Vagina (tissue), 2 donors: Measurements from ENCODE around the gene CINP.

Source experiments
- POLR2AphosphoS5 ChIP-seq, 2 donors: sonication (generic); formaldehyde crosslinking; IDR thresholded peaks; one replicate each; pipeline ENCODE4 v1.9.0; 2017; ENCODE audit warnings: antibody characterized with exemption in 2 of 2, mild to moderate bottlenecking in 2 of 2, low read depth in 1 of 2; ENCODE audit not compliant: insufficient read depth in 1 of 2
- TF ChIP-seq, protein P1 (sequence below), 3 experiments: fragments of 450-650 bp in 2 of 3; fragments of 200-600 bp in 1 of 3; sonication (generic) in 1 of 3; IDR thresholded peaks; one replicate each; pipeline ENCODE4 v1.5.1; 2017 to 2019; ENCODE audit warnings: antibody characterized with exemption in 3 of 3, mild to moderate bottlenecking in 2 of 3, moderate library complexity in 2 of 3

DNA sequence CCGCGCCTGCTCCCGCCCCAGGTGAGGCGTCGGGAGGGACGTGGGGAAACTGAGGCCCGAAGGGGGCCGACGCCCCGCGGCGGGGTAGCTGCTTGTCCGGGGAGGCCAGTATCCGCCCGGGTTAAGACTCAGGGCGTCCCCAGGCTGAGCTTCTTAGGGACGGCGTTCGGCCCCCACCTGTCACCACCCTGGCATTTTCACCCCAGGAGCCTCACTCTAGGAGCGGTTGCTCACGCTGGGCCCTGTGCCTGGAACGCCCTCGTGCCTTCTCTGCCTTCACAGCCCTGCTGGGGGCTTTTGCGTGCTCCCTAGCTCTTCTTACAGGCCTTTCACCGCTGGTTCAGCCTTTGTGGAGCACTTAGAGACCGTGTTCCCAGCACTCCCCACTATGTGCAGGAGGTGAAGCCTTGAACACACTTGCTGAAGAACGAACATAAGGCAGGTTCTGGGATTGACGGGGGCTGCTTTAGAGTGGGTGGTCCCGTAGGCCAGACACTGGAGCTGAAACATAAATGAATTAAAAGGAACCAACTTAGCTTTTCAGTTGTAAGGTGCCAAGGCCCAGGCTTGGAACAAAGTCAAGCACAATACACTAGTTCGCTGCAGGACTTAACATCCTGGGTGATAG is 42.5 kb downstream of the CINP start:
- TF ChIP-seq, protein P1, sequence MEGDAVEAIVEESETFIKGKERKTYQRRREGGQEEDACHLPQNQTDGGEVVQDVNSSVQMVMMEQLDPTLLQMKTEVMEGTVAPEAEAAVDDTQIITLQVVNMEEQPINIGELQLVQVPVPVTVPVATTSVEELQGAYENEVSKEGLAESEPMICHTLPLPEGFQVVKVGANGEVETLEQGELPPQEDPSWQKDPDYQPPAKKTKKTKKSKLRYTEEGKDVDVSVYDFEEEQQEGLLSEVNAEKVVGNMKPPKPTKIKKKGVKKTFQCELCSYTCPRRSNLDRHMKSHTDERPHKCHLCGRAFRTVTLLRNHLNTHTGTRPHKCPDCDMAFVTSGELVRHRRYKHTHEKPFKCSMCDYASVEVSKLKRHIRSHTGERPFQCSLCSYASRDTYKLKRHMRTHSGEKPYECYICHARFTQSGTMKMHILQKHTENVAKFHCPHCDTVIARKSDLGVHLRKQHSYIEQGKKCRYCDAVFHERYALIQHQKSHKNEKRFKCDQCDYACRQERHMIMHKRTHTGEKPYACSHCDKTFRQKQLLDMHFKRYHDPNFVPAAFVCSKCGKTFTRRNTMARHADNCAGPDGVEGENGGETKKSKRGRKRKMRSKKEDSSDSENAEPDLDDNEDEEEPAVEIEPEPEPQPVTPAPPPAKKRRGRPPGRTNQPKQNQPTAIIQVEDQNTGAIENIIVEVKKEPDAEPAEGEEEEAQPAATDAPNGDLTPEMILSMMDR (IDR thresholded peaks at IDR 0.05), result no peak
- no peak for TF ChIP-seq POLR2AphosphoS5 (IDR thresholded peaks at IDR 0.05; ENCODE audit: insufficient read depth in 1 of 2, low read depth in 1 of 2)
